Peyer's patch (tissue), 4 donors: ENCODE results near the gene CHRNA1.

Source experiments
- CTCF ChIP-seq, 6 experiments: fragments of 450-650 bp in 4 of 6; fragments of 200-600 bp in 2 of 6; sonication (generic) in 1 of 6; IDR thresholded peaks; one replicate each; pipeline ENCODE4 v1.5.1; 2017 to 2019; ENCODE audit warnings: antibody characterized with exemption in 6 of 6, mild to moderate bottlenecking in 3 of 6, moderate library complexity in 1 of 6
- POLR2A ChIP-seq, 2 donors: fragments of 450-650 bp; IDR thresholded peaks; one replicate each; pipeline ENCODE4 v1.5.1; 2017; ENCODE audit warnings: antibody characterized with exemption in 2 of 2, mild to moderate bottlenecking in 2 of 2, moderate library complexity in 2 of 2

- TF ChIP-seq CTCF (IDR thresholded peaks at IDR 0.05) (no peak), POLR2A (IDR thresholded peaks at IDR 0.05) (no peak)
Measured at GRCh38 chr2:174753038-174753633, 11.1 kb downstream of the CHRNA1 start.
